Fibroblast of pulmonary artery (primary cell): ENCODE data around the gene BLOC1S3.

Source experiments
- DNase-seq: peaks from one replicate; pipeline ENCODE4 v3.0.0-alpha.2; 2010; ENCODE audit warnings: low read depth
- H3K4me3 ChIP-seq: replicated peaks from 2 replicates; pipeline ENCODE4 v1.5.1; 2011; ENCODE audit warnings: low read depth, mild to moderate bottlenecking, control low read depth, low read length, moderate library complexity
- CTCF ChIP-seq: IDR thresholded peaks from 2 replicates; pipeline ENCODE4 v1.5.1; 2011; ENCODE audit warnings: mild to moderate bottlenecking, control low read depth, low read length, inconsistent platforms; ENCODE audit errors: missing control alignments

The BLOC1S3 gene

GRCh38 chr19:45136507-45137178 is 41.9 kb upstream of the BLOC1S3 start:
- no peak for TF ChIP-seq CTCF
- H3K4me3 ChIP-seq, result no peak overlapping the region
- no peak for DNase-seq

- no peak overlapping the region for H3K4me3 ChIP-seq
- no peak for DNase-seq
- TF ChIP-seq CTCF, result no peak
These were observed 41.3 kb upstream of the BLOC1S3 start for GRCh38 chr19:45137179-45137761.

- no peak overlapping the region for H3K4me3 ChIP-seq
- DNase-seq, result no peak
- TF ChIP-seq CTCF, result no peak
These were observed 40.3 kb upstream of the BLOC1S3 start for GRCh38 chr19:45138303-45138751.

- H3K4me3 ChIP-seq, result no peak overlapping the region
- no peak for TF ChIP-seq CTCF
- no peak for DNase-seq
These were observed 39.1 kb upstream of the BLOC1S3 start for GRCh38 chr19:45139286-45140143.

- no peak for TF ChIP-seq CTCF
- no peak overlapping the region for H3K4me3 ChIP-seq
- DNase-seq, result no peak
These were observed 38.5 kb upstream of the BLOC1S3 start for GRCh38 chr19:45140144-45140503.

GRCh38 chr19:45140533-45140932 is 38.1 kb upstream of the BLOC1S3 start:
- no peak overlapping the region for H3K4me3 ChIP-seq
- DNase-seq, result no peak
- TF ChIP-seq CTCF, result no peak
